NB4 (cell line): ENCODE data around the gene ZNF629.

ENCODE experiments used
- MAX ChIP-seq: IDR thresholded peaks from 2 replicates; pipeline ENCODE4 v1.6.1; 2011; ENCODE audit warnings: low read depth, low read length
- POLR2A ChIP-seq: IDR thresholded peaks from 2 replicates; pipeline ENCODE4 v1.6.1; 2011; ENCODE audit warnings: mild to moderate bottlenecking; ENCODE audit not compliant: insufficient read length; ENCODE audit errors: extremely low read depth

GRCh38 chr16:30797670-30798309, 10.8 kb upstream of the ZNF629 start:
- TF ChIP-seq MAX (no peak), POLR2A (no peak)
